Ectodermal cell (in vitro differentiated cells): ENCODE results near the gene AP4B1.

Source experiments
- H3K27ac ChIP-seq: 2 replicates; pipeline ENCODE4 v1.7.0; 2013; ENCODE audit warnings: mild to moderate bottlenecking, low read depth, low read length; ENCODE audit not compliant: insufficient read depth, poor library complexity, severe bottlenecking
- H3K27me3 ChIP-seq: 2 replicates; pipeline ENCODE4 v1.7.0; 2013; ENCODE audit warnings: mild to moderate bottlenecking, low read length; ENCODE audit not compliant: insufficient read depth, control insufficient read depth, poor library complexity, severe bottlenecking
- H3K36me3 ChIP-seq: one replicate; pipeline ENCODE4 v1.7.0; 2013; ENCODE audit warnings: low read length; ENCODE audit not compliant: control insufficient read depth, insufficient read depth
- H3K4me1 ChIP-seq: one replicate; pipeline ENCODE4 v1.7.0; 2013; ENCODE audit warnings: low read length; ENCODE audit not compliant: control insufficient read depth, insufficient read depth
- H3K4me3 ChIP-seq: 2 replicates; pipeline ENCODE4 v1.7.0; 2013; ENCODE audit warnings: low read depth, low read length, control low read depth; ENCODE audit not compliant: insufficient read depth
- H3K9me3 ChIP-seq: 2 replicates; pipeline ENCODE4 v1.7.0; 2013; ENCODE audit warnings: mild to moderate bottlenecking, low read length, moderate library complexity; ENCODE audit not compliant: control insufficient read depth
- WGBS, 2 experiments: methylation state at CpG; one replicate each; pipeline ENCODE4 v1.1.7; 2013; ENCODE audit warnings: missing lambda C conversion rate in 2 of 2; 5-methylcytosine and 5-hydroxymethylcytosine counted together

Gene AP4B1

DNA sequence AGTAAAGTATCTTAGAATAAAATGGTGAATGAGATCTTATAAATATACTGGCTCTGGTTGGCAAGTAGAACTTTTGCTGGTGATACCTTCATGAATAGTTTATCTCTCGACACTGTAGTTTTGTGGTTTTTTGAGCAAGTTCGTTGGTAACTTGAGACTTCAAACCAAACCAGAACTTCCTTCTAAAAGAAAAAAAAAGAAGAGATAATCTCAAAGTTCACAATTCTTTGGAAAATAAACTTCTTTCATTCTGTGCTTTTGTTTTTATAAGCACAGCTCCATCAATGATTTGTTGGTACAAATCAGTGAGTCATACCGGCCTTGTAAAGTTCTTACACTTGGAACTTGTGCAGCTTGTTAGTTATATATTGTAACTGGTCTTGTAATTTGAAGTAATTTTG, 26.9 kb upstream of the AP4B1 start:
- peaks cover 16% of the 10 kb centered on the region for H3K4me1 ChIP-seq
- H3K9me3 ChIP-seq = no peaks in the 10 kb centered on the region
- H3K36me3 ChIP-seq = no peaks in the 10 kb centered on the region
- H3K27ac ChIP-seq = no peak overlapping the region
- WGBS, 2 experiments = 84 to 90% methylated on average over 3 of the region's 3 CpGs
- H3K27me3 ChIP-seq = no peaks in the 10 kb centered on the region
- H3K4me3 ChIP-seq = no peak overlapping the region

DNA sequence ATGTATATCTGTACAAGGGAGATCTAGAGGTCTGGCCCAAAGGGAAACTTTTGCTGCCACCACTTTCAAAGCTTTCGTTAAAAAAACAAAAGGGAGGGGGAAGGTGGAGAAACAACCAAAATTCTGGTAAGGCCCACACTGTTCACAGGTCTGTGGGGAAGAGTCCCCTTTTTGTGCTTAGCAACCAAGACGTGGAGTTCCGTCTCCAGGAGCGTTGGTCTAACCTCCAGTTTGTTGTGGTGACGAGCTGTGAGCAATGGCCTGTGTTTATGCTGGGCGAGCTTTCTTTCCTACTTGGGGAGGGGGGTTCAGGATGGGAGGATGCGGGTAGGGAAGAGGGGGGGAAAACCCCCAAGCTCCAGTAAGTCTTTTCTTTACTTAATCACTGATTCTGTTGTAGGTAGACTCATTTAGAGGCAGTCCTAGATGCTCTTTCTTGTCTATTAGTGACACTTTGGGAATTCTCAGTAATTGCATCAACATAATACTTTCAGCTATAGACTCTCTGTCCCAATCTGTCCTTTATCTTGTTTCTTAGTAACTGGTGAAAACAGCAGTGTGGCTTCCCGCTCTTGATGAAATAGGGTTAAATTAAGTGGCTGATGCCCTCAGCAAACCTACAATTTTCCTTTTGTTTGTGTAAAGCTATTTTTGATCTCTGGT, 26.0 kb upstream of the AP4B1 start:
- peaks cover 16% of the 10 kb centered on the region for H3K4me1 ChIP-seq
- H3K27ac ChIP-seq = no peak overlapping the region
- 10 to 11% methylated on average over 7 to 8 of the region's 8 CpGs for WGBS, 2 experiments

DNA sequence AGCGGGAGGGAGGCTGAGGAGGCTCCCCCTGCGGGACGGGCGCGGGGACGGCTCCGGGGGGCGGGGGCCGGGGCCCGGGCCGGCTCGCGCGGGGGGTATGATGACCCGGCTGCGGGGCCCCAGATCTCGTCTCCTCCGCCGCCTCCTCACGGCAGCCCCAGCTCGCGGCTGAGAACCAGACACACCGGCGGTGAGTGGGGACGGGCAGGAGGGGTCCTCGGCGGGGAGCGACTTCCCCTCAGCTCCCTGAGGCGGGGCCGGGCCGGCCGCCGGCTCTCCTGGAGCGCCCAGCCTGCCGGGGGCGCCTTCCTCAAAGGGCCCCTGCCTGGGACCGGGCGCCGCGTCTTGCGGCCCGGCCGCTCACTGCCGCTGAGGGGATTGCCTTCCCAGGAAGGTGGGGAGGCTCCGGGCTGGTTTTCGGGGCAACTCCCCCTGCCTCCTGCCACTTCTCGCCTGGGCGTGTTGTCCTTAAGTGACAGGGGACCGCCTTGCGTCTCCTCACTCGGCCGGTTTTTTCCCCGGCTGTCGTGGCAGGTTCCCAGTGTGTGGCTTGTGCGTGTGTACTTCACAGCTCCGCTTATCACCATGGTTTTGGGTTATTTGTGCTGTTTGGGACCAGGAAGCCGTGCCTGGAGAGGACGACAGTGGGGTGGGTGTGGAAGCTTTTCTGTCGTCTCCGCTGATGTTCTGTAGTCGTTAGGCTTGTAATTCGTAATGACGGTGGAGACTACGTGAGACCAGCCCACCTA, 25.3 kb upstream of the AP4B1 start:
- 0% methylated on average over 64 of the region's 64 CpGs for WGBS, 2 experiments

More for the DNA sequence above, 26.0 kb upstream of the AP4B1 start:
- Histone ChIP-seq H3K9me3 (no peaks in the 10 kb centered on the region), H3K27me3 (no peaks in the 10 kb centered on the region), H3K36me3 (no peaks in the 10 kb centered on the region), H3K4me3 (peak overlapping the region; percentile 82)

DNA sequence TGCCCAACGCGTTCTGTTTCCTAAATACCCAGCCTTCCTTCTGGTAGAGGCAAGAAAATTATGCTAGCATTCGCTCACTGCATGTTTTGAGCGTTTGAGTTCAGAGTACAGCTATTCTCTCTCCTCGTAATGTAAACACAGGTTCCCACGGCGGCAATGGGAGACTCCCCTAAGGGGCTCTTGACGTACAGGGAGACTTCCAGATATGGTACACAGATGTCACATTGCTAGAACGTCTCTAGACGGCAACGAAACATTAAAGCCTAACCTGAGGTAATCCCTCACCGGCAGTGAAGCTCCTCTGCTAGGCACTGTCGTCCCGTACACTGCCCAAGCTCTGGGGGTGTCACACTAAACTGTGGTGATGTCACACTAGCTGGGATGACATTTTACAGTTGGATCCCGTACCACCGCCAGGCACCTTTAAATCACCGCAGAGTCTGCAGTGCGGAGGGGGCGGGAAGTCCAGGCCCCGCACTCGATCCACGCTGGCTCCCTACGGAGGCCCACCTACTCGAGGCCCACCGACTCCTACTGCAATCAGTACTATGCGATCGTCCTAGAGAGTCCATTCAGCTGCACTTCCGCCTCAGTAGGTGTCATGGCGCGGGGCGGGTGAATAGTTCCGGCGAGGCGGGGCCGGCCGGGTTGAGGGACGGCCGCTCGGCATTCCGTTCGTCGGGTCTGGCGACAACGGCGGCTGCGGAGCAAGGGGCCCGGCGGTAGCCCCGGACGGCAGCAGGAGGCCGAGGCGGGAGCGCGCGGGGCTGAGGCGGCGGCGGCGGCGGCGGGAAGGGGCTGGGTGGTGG, 24.5 kb upstream of the AP4B1 start, which contains the start of gene HIPK1:
Gene HIPK1 (plus strand): TSS at position 384 of the 809 bp plus-strand sequence.
- Histone ChIP-seq H3K27ac (peak within 1 kb of the TSS; percentile 68), H3K4me1 (peaks cover 16% of the 10 kb centered on the region), H3K27me3 (peaks cover 2% of the 10 kb centered on the region), H3K4me3 (peak within 1 kb of the TSS; percentile 82), H3K9me3 (no peaks in the 10 kb centered on the region), H3K36me3 (no peaks in the 10 kb centered on the region)
- WGBS, 2 experiments = 1 to 2% methylated on average over 61 of the region's 61 CpGs

More for the DNA sequence above, 25.3 kb upstream of the AP4B1 start:
- Histone ChIP-seq H3K4me1 (peaks cover 16% of the 10 kb centered on the region), H3K27me3 (no peaks in the 10 kb centered on the region), H3K36me3 (no peaks in the 10 kb centered on the region), H3K9me3 (no peaks in the 10 kb centered on the region), H3K4me3 (peak overlapping the region; percentile 82), H3K27ac (peak overlapping the region; percentile 68)

DNA sequence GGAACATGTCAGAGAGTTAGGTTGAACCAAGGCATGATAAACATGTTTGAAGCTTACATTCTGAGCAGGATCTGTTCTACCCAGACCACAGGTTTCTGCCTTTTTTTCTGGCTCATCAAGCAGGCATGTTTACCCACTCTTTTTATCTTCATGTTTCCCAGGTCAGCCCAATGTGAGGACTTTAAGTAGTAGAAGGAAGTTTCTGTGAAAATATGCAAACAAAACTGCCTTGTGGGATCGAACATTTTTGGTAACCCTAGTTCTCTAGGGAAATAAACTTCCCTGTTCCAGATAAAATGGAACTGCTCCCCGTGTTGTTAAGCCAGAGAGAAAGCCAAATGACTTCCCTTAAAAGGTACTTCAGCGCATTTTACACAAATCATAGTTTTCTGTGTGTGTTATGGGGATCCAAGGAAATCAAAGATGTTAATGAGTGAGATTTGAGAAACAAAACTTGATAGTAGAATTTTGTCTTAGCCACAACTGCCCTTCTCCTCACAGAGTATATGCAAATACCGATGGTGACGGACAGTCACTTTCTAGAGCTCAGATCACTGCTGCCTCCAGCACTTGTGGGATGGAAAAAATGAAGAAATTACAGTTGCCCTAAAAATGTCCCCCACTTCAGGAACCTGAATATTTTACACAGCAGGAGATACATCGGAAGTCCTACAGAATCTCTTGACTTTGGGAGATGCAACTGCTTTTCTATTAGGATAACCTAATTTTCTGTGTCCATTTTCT, 23.8 kb upstream of the AP4B1 start:
- H3K27ac ChIP-seq = no peak overlapping the region
- H3K27me3 ChIP-seq = peaks cover 5% of the 10 kb centered on the region
- H3K9me3 ChIP-seq = no peaks in the 10 kb centered on the region
- 45 to 58% methylated on average over 5 to 6 of the region's 6 CpGs for WGBS, 2 experiments
- peaks cover 16% of the 10 kb centered on the region for H3K4me1 ChIP-seq
- no peaks in the 10 kb centered on the region for H3K36me3 ChIP-seq
- peak overlapping the region; percentile 82 for H3K4me3 ChIP-seq

DNA sequence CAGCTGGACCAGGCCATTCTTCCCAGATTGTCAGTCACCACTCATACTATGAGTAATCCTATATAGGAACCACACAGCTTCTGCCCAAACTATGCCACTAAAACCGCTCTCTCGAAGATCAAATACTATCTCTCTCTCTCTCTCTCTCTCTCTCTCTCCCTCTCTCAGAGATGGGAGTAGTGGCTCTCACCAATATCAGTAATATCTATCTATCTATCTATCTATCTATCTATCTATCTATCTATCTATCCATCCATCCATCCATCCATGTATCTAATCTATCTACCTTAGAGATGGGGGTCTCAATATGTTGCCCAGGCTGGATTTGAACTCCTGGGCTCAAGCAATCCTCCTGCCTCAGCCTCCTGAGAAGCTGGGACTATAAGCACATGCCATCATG, 19.9 kb upstream of the AP4B1 start:
- no peak overlapping the region for H3K4me3 ChIP-seq
- no peaks in the 10 kb centered on the region for H3K9me3 ChIP-seq
- H3K27me3 ChIP-seq = peaks cover 12% of the 10 kb centered on the region
- no peaks in the 10 kb centered on the region for H3K36me3 ChIP-seq
- 85 to 92% methylated on average over 2 of the region's 2 CpGs for whole genome bisulfite sequencing, 2 experiments
- no peak overlapping the region for H3K27ac ChIP-seq
- H3K4me1 ChIP-seq = no peaks in the 10 kb centered on the region

DNA sequence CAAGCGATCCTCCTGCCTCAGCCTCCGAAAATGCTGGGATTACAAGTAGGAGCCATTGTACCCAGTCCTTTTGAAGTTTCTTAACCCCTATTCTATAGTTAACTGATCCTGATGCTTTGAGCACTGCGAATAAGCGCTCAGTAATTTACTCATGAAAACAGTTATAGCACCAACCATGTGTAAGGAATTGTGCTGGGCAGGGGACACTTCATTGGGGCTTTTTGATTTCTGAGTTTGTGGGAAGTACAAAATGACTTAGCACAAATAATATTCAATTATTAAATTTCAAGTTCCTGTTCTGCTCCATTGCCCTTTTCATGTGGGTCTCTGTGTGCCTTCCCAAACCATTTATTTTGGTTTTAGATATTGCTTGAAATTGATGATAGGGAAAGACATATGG, 18.4 kb upstream of the AP4B1 start:
- Histone ChIP-seq H3K4me1 (no peaks in the 10 kb centered on the region), H3K36me3 (no peaks in the 10 kb centered on the region), H3K27me3 (peaks cover 12% of the 10 kb centered on the region), H3K4me3 (no peak overlapping the region), H3K9me3 (no peaks in the 10 kb centered on the region), H3K27ac (no peak overlapping the region)
- WGBS, 2 experiments = 71% methylated on average over 4 of the region's 4 CpGs

DNA sequence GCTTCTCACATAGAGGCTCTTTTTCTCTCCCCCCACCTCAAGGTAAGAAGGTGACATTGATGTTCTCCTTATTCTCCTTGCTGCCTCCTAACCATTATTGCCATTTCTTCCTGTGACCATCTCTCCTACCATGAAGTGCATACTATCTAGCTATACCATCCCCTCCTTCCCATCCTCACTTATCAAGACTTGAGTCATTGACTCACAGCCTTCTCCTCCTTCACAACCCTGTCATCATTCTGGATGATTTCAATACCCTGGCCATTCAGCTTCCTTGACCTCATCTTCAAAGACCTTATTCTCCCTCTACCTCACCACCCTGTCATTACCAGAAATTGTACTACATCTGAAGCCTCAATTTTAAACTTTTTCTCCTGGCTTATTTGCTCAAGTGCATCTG, 13.6 kb upstream of the AP4B1 start:
- no peak overlapping the region for H3K4me3 ChIP-seq
- H3K27me3 ChIP-seq = peaks cover 7% of the 10 kb centered on the region
- H3K36me3 ChIP-seq = no peaks in the 10 kb centered on the region
- H3K27ac ChIP-seq = no peak overlapping the region
- H3K4me1 ChIP-seq = no peaks in the 10 kb centered on the region
- H3K9me3 ChIP-seq = no peaks in the 10 kb centered on the region

DNA sequence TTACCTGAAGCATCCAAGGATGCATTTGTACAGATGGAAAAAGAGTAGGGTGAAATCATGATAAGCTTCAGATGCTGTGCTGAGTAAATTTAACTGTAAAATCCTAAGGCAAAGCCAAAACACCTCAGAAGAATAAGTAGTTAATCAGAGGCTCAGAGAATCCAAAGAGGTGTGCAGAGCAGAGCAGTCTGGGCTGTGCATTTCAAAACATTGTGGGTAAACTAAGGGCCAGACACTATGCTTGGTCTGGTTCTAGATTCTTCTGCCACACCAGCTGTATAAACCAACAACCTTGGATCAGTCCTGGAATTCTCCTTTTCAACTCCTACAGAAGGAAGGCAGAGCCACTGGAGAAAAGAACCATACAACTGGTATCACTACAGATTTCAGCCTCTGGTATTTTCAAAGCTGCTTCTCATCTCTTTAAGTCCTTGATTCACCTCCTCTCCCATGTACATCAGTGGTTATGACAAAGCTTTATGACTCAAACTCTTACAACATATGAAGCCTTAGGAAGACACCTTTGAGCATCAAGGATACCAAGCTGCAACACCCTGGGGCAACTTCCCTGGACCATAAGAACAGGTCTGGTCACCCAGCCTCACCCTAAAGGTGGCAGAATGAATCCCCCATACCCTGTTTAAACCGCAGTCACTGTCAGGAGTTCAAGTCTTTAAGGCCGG, 12.9 kb upstream of the AP4B1 start:
- peaks cover 1% of the 10 kb centered on the region for H3K27me3 ChIP-seq
- H3K27ac ChIP-seq = no peak overlapping the region
- 91% methylated on average over 2 of the region's 2 CpGs for WGBS, 2 experiments
- H3K9me3 ChIP-seq = no peaks in the 10 kb centered on the region
- H3K4me3 ChIP-seq = no peak overlapping the region
- H3K36me3 ChIP-seq = no peaks in the 10 kb centered on the region
- H3K4me1 ChIP-seq = no peaks in the 10 kb centered on the region
